Endothelial cell of umbilical vein (primary cell): Measurements from ENCODE around the gene PAK4. TPM values are rescaled to one million over a fixed set of nuclear protein-coding genes. Genes with fewer than 3 reads are reported as not detected.

Experiments
- BruUV-seq: library from RNA; stranded (reverse); fragments of 400-500 nt; replicated peaks from 2 replicates; lab custom pipeline; 2021; lab: Mats Ljungman, UMichigan
- CTCF ChIA-PET: fragments of 300-600, 350-600 bp; sonication (Branson Sonifier 250); formaldehyde crosslinking; loops from one replicate; lab custom pipeline; 2021; ENCODE audit warnings: antibody characterized with exemption, inconsistent platforms; lab: Charles Lee
- POLR2A ChIA-PET: fragments of 300-600, 350-600 bp; sonication (Branson Sonifier 250); formaldehyde crosslinking; loops from one replicate; lab custom pipeline; 2021; ENCODE audit warnings: antibody characterized with exemption, inconsistent platforms; lab: Charles Lee
- DNase-seq: peaks from one replicate; pipeline ENCODE4 v3.0.0-alpha.2; 2011; ENCODE audit warnings: low read depth, low spot score
- FAIRE-seq: peaks from 2 replicates; lab custom pipeline; 2011; peaks lifted over from hg19 to GRCh38; lab: Jason Lieb, UNC
- H2AFZ ChIP-seq: 2 replicates; pipeline ENCODE4 v1.6.0; 2012; ENCODE audit warnings: low read depth, low read length, control low read depth, inconsistent platforms
- H3K27ac ChIP-seq: 2 replicates; pipeline ENCODE4 v1.5.1; 2011; ENCODE audit warnings: low read depth, mild to moderate bottlenecking, control low read depth, low read length, moderate library complexity; ENCODE audit not compliant: insufficient read depth
- H3K27me3 ChIP-seq, 2 experiments: 2 replicates each; pipeline versions ENCODE4 v1.6.0 to v1.6.1; 2011; ENCODE audit warnings: low read length in 2 of 2, mixed read lengths in 1 of 2; ENCODE audit not compliant: control insufficient read depth in 2 of 2, insufficient read depth in 2 of 2
- H3K36me3 ChIP-seq, 2 experiments: 2 replicates in 1 of 2; 3 replicates in 1 of 2; pipeline ENCODE4 v1.5.1; 2011; ENCODE audit warnings: low read length in 2 of 2, mild to moderate bottlenecking in 1 of 2, moderate library complexity in 1 of 2; ENCODE audit not compliant: control insufficient read depth in 2 of 2, insufficient read depth in 2 of 2; ENCODE audit errors: extremely low read depth in 1 of 2
- H3K4me1 ChIP-seq: 3 replicates; pipeline ENCODE4 v1.5.1; 2011; ENCODE audit warnings: mild to moderate bottlenecking, low read length; ENCODE audit not compliant: control insufficient read depth, insufficient read depth; ENCODE audit errors: extremely low read depth
- H3K4me2 ChIP-seq: 2 replicates; pipeline ENCODE4 v1.6.1; 2011; ENCODE audit warnings: low read length, control low read depth, mixed read lengths; ENCODE audit not compliant: insufficient read depth
- H3K4me3 ChIP-seq, 3 experiments: fragments of 200-600 bp in 1 of 3; sonication (generic), shearing (Covaris generic) in 1 of 3; replicated peaks in 1 of 3; 2 replicates each; pipeline ENCODE4 v1.5.1; 2011 to 2016; ENCODE audit warnings: control low read depth in 3 of 3, low read length in 3 of 3, mild to moderate bottlenecking in 2 of 3, inconsistent platforms in 1 of 3, low read depth in 1 of 3, moderate library complexity in 1 of 3; ENCODE audit not compliant: insufficient read depth in 1 of 3
- H3K79me2 ChIP-seq: 2 replicates; pipeline ENCODE4 v1.6.0; 2012; ENCODE audit warnings: low read length, inconsistent platforms; ENCODE audit not compliant: control insufficient read depth, insufficient read depth
- H3K9ac ChIP-seq: replicated peaks from 2 replicates; pipeline ENCODE3; 2011; ENCODE audit warnings: low read length, control low read depth; ENCODE audit not compliant: insufficient read depth; ENCODE audit errors: extremely low read depth
- H3K9me1 ChIP-seq: replicated peaks from 3 replicates; pipeline ENCODE4 v1.6.0; 2011; ENCODE audit warnings: mild to moderate bottlenecking, low read length; ENCODE audit not compliant: control insufficient read depth, insufficient read depth; ENCODE audit errors: extremely low read depth
- H3K9me3 ChIP-seq: replicated peaks from 2 replicates; pipeline ENCODE4 v1.5.1; 2012; ENCODE audit warnings: low read length, inconsistent platforms; ENCODE audit not compliant: control insufficient read depth, insufficient read depth
- H4K20me1 ChIP-seq: replicated peaks from 2 replicates; pipeline ENCODE3; 2011; ENCODE audit warnings: mild to moderate bottlenecking, low read length; ENCODE audit not compliant: control insufficient read depth, insufficient read depth; ENCODE audit errors: extremely low read depth
- CTCF ChIP-seq, 2 donors: IDR thresholded peaks; 1 replicate in 1 of 2; 2 replicates in 1 of 2; pipeline ENCODE4 v1.5.1; 2011; ENCODE audit warnings: low read length in 2 of 2, mild to moderate bottlenecking in 2 of 2, moderate library complexity in 2 of 2, control low read depth in 1 of 2, inconsistent platforms in 1 of 2, low read depth in 1 of 2; ENCODE audit not compliant: insufficient read depth in 1 of 2; ENCODE audit errors: extremely low read depth in 1 of 2
- EZH2 ChIP-seq: IDR thresholded peaks from 2 replicates; pipeline ENCODE4 v1.6.1; 2012; ENCODE audit warnings: borderline replicate concordance, low read depth, mild to moderate bottlenecking, moderate library complexity, low read length, inconsistent platforms; ENCODE audit not compliant: severe bottlenecking
- FOS ChIP-seq: IDR thresholded peaks from 2 replicates; pipeline ENCODE4 v1.6.1; 2011; ENCODE audit warnings: mild to moderate bottlenecking, low read length, moderate library complexity, borderline replicate concordance; ENCODE audit not compliant: insufficient read depth
- GATA2 ChIP-seq: IDR thresholded peaks from 2 replicates; pipeline ENCODE4 v1.7.0; 2011; ENCODE audit warnings: low read depth, mild to moderate bottlenecking, moderate library complexity, mixed read lengths, low read length; ENCODE audit not compliant: insufficient read length, insufficient read depth
- JUN ChIP-seq: IDR thresholded peaks from 2 replicates; pipeline ENCODE4 v1.6.1; 2011; ENCODE audit warnings: borderline replicate concordance, low read depth; ENCODE audit not compliant: insufficient read length, insufficient read depth
- MAX ChIP-seq: IDR thresholded peaks from 2 replicates; pipeline ENCODE4 v1.6.1; 2011; ENCODE audit not compliant: insufficient read depth, insufficient read length
- MYC ChIP-seq: IDR thresholded peaks from one replicate; pipeline ENCODE4 v1.6.1; 2011; ENCODE audit warnings: mild to moderate bottlenecking, low read depth, low read length
- POLR2A ChIP-seq: IDR thresholded peaks from 2 replicates; pipeline ENCODE4 v1.6.1; 2012; ENCODE audit warnings: low read depth, mild to moderate bottlenecking, control low read depth, low read length
- POLR2AphosphoS5 ChIP-seq: IDR thresholded peaks from 2 replicates; pipeline ENCODE4 v1.6.1; 2012; ENCODE audit warnings: low read depth, mild to moderate bottlenecking, control low read depth, low read length, moderate library complexity; ENCODE audit not compliant: insufficient read depth
- dilution Hi-C: fragments of 300-500 bp; cut with MboI; formaldehyde crosslinking; loops from one replicate; pipeline ENCODE4 v1.15.0; 2019; ENCODE audit warnings: low sequenced_read_pairs; ENCODE audit not compliant: extremely low pct_ligation_motif_present
- intact Hi-C: fragments of 100-400 bp; cut with micrococcal nuclease; formaldehyde crosslinking; loops from one replicate; pipeline ENCODE4 v1.10.0; 2022
- polyA plus RNA-seq, 4 experiments: library from polyadenylated mRNA; depleted of rRNA in 3 of 4; stranded (reverse) in 3 of 4; unstranded in 1 of 4; fragments of >200 nt; gene quantifications; 2 replicates each; pipeline versions ENCODE4 v1.2.1 to v1.2.3, GENCODE V29; 2011 to 2012; ENCODE audit warnings: missing spikeins in 1 of 4
- total RNA-seq: library from RNA; stranded (reverse); gene quantifications from 2 replicates; pipeline ENCODE4 v1.2.3, GENCODE V29; 2021

Gene PAK4
- total and polyA plus RNA-seq, 2 donors (not counting 3 experiments of a cell fraction or from before 2014, with no cell fraction given), result 39.8 to 55.4 TPM

- Histone ChIP-seq H3K27me3 (peaks cover 8 to 19% of the 10 kb centered on the region in 2 experiments), H3K79me2 (no peaks in the 10 kb centered on the region), H3K9me1 (no peaks in the 10 kb centered on the region), H3K4me2 (no peak overlapping the region), H3K9me3 (no peaks in the 10 kb centered on the region), H3K36me3 (no peaks in the 10 kb centered on the region), H3K27ac (no peak overlapping the region), H2AFZ (no peak overlapping the region), H3K4me3 (no peak overlapping the region), H3K9ac (no peak overlapping the region), H3K4me1 (no peaks in the 10 kb centered on the region), H4K20me1 (no peaks in the 10 kb centered on the region)
- ChIA-PET POLR2A (no interaction called here), CTCF (interaction anchor here (0.7 to 0.9 kb wide), 2 partner anchors 9 to 600 kb away, joined by 3 to 4 read pairs; no protein-coding TSS in a partner anchor)
- dilution Hi-C loops, result no loop called here
- intact Hi-C loops, result no loop called here
- TF ChIP-seq FOS, result no peak
- no peak for TF ChIP-seq EZH2
- no peak for TF ChIP-seq JUN
- TF ChIP-seq POLR2AphosphoS5, result no peak
- no peak for TF ChIP-seq MAX
- TF ChIP-seq CTCF (IDR thresholded peaks at IDR 0.05; ENCODE audit: extremely low read depth in 1 of 2, insufficient read depth in 1 of 2, low read depth in 1 of 2, low read length in 2 of 2), result no peak
- no peak for TF ChIP-seq MYC
- TF ChIP-seq GATA2, result no peak
- no peak for TF ChIP-seq POLR2A
- no TSS peak for BruUV-seq
- FAIRE-seq (no peak), DNase-seq (no peak)
These were observed 82.7 kb downstream of the PAK4 start for GRCh38 chr19:39208175-39208795.
